ENCODE measurements around the gene GAPVD1.

Gene GAPVD1

DNA sequence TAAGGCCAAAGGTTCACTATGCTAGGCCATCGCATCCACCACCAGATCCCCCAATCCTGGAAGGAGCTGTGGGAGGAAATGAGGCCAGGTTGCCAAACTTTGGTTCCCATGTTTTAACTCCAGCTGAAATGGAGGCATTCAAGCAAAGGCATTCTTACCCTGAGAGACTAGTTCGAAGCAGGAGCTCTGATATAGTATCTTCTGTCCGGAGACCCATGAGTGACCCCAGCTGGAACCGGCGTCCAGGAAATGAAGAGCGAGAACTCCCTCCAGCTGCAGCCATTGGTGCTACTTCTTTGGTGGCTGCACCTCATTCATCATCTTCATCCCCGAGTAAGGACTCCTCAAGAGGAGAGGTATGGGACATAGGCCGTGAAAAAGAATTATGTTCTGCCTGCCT is 75.6 kb downstream of the GAPVD1 start:
- no peaks in the 10 kb centered on the region for H3K79me2 ChIP-seq
- no peak overlapping the region for H3K4me2 ChIP-seq (ENCODE audit: low read length)
- no peaks in the 10 kb centered on the region for H3K36me3 ChIP-seq (ENCODE audit: control insufficient read depth, insufficient read depth, low read length)
- no peaks in the 10 kb centered on the region for H3K9me3 ChIP-seq (ENCODE audit: control insufficient read depth, low read length)
- no peak overlapping the region for H2AFZ ChIP-seq
- H3K27ac ChIP-seq, result no peak overlapping the region
- no peaks in the 10 kb centered on the region for H3K27me3 ChIP-seq (ENCODE audit: control insufficient read depth, insufficient read depth, low read length)
- H3K4me3 ChIP-seq (ENCODE audit: low read depth, low read length), result no peak overlapping the region
- H3K4me1 ChIP-seq, result no peaks in the 10 kb centered on the region
- H3K9ac ChIP-seq, result no peak overlapping the region
- TF ChIP-seq, protein P1, sequence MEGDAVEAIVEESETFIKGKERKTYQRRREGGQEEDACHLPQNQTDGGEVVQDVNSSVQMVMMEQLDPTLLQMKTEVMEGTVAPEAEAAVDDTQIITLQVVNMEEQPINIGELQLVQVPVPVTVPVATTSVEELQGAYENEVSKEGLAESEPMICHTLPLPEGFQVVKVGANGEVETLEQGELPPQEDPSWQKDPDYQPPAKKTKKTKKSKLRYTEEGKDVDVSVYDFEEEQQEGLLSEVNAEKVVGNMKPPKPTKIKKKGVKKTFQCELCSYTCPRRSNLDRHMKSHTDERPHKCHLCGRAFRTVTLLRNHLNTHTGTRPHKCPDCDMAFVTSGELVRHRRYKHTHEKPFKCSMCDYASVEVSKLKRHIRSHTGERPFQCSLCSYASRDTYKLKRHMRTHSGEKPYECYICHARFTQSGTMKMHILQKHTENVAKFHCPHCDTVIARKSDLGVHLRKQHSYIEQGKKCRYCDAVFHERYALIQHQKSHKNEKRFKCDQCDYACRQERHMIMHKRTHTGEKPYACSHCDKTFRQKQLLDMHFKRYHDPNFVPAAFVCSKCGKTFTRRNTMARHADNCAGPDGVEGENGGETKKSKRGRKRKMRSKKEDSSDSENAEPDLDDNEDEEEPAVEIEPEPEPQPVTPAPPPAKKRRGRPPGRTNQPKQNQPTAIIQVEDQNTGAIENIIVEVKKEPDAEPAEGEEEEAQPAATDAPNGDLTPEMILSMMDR (IDR thresholded peaks at IDR 0.05), result no peak

DNA sequence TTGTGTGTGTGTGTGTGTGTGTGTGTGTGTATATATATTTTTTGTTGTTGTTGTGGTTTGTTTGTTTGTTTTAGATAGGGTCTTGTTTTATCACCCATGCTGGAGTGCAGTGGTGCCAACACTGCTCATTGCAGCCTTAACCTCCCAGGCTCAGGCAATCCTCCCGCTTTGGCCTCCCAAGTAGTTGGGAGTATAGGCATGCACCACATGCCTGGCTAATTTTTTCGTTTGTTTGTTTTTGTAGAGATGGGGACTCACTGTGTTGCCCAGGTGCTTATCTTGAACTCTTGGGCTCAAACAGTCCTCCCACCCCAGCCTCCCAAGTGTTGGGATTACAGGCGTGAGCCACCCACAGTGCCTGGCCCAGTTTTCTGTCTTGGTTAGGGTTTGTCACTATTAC is 77.3 kb downstream of the GAPVD1 start:
- Histone ChIP-seq H3K9ac (no peak overlapping the region), H3K4me2 (ENCODE audit: low read length) (no peak overlapping the region), H3K4me1 (no peaks in the 10 kb centered on the region), H2AFZ (no peak overlapping the region), H3K27ac (no peak overlapping the region), H3K79me2 (no peaks in the 10 kb centered on the region), H3K27me3 (ENCODE audit: control insufficient read depth, insufficient read depth, low read length) (no peaks in the 10 kb centered on the region), H3K36me3 (ENCODE audit: control insufficient read depth, insufficient read depth, low read length) (no peaks in the 10 kb centered on the region), H3K9me3 (ENCODE audit: control insufficient read depth, low read length) (no peaks in the 10 kb centered on the region), H3K4me3 (ENCODE audit: low read depth, low read length) (no peak overlapping the region)
- TF ChIP-seq, protein P1 (IDR thresholded peaks at IDR 0.05), result no peak

GRCh38 chr9:125341566-125341965 is 79.9 kb downstream of the GAPVD1 start:
- Histone ChIP-seq H3K4me2 (ENCODE audit: low read length) (no peak overlapping the region), H3K9me3 (ENCODE audit: control insufficient read depth, low read length) (no peaks in the 10 kb centered on the region), H3K4me3 (ENCODE audit: low read depth, low read length) (no peak overlapping the region), H3K9ac (no peak overlapping the region), H2AFZ (no peak overlapping the region), H3K27ac (no peak overlapping the region), H3K79me2 (no peaks in the 10 kb centered on the region), H3K36me3 (ENCODE audit: control insufficient read depth, insufficient read depth, low read length) (no peaks in the 10 kb centered on the region), H3K4me1 (no peaks in the 10 kb centered on the region), H3K27me3 (ENCODE audit: control insufficient read depth, insufficient read depth, low read length) (no peaks in the 10 kb centered on the region)
- TF ChIP-seq, protein P1 (IDR thresholded peaks at IDR 0.05), result no peak

DNA sequence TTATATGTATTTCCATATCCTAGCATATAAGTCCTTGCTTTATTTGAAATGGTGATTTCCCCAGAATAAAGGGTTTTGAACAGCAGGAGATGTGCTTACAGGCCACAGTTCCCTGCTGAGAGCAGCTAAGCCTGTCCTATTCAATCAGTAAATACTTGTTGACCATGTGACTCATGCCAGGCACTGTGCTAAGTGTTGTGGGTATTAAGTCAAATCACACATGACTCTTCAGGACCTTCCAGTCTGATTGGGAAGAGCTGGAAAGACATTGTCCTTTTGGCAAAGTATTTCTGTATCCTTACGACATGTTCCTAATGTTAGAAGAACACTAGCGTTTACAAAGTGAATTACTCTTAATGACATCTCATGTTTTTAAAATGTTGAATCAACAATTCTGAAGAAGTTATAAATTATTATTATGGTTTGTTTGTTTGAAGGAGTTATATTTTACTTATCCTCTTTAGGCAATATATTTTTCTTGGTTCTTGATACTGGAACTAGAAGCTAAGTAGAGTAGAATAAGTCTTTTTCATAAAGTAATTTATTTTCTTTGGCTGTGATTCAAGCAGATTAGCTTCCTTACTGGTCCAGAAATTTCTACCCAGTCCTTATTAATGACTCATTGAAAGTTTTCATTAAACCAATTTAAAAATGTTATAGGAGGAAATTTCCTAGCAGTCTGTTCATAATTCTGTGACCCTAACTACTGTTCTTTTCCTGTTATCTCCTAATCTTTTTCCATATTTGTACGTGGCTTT is 82.1 kb downstream of the GAPVD1 start:
- no peaks in the 10 kb centered on the region for H3K27me3 ChIP-seq (ENCODE audit: control insufficient read depth, insufficient read depth, low read length)
- no peaks in the 10 kb centered on the region for H3K4me1 ChIP-seq
- no peaks in the 10 kb centered on the region for H3K79me2 ChIP-seq
- H3K4me2 ChIP-seq (ENCODE audit: low read length), result no peak overlapping the region
- H3K27ac ChIP-seq, result no peak overlapping the region
- no peaks in the 10 kb centered on the region for H3K9me3 ChIP-seq (ENCODE audit: control insufficient read depth, low read length)
- no peak overlapping the region for H3K4me3 ChIP-seq (ENCODE audit: low read depth, low read length)
- H2AFZ ChIP-seq, result no peak overlapping the region
- no peak overlapping the region for H3K9ac ChIP-seq
- TF ChIP-seq, protein P1 (IDR thresholded peaks at IDR 0.05), result no peak
- H3K36me3 ChIP-seq (ENCODE audit: control insufficient read depth, insufficient read depth, low read length), result no peaks in the 10 kb centered on the region

Data from parathyroid adenoma (tissue), 2 donors.